Measurements from ENCODE around the gene SS18L1.
A peak's percentile ranks its signal among the peaks of the same experiment; 100 is the strongest.

The SS18L1 gene

GRCh38 chr20:62158088-62158400 is 14.5 kb downstream of the SS18L1 start:
- no peak for DNase-seq

GRCh38 chr20:62158541-62158940 is 15.0 kb downstream of the SS18L1 start:
- DNase-seq: no peak

DNA sequence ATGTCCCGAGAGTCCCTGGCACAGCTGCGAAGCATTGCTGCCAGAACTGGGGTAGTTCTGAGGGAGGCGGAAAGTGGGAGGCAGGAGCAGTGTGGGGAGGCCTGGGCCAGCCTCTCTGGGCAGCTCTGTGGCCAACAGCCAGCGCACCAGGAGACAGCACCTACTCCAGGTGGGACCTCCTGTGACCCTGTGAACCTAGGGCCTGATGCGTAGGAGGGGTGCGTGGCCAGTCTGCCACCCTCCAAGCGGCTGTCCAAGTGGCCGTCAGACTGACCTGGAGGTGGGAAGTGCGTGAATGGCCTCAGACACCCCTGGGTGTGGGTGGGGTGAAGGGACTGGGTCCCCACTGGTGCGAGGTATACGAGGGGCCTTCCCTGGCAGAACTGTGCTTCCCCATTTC is 15.5 kb downstream of the SS18L1 start:
- DNase-seq: no peak

GRCh38 chr20:62159839-62160238 is 16.3 kb downstream of the SS18L1 start:
- DNase-seq: peak; percentile 43

DNA sequence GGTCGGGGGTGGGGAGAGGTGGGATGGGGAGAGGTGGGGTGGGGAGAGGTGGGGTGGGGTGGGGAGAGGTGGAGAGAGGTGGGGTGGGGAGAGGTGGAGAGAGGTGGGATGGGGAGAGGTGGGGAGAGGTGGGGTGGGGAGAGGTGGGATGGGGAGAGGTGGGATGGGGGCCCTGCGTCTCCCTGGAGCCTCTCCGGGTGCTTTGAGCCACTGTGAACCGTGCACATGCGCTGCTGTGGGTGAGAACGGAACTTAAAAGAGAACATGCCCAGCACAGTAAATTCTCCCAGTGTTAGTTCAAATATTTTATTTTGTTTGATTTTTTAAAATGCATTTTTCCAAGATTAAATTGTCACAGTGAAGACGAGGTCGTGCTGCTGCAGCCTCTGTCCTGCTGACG is 16.7 kb downstream of the SS18L1 start:
- no peak for DNase-seq

DNA sequence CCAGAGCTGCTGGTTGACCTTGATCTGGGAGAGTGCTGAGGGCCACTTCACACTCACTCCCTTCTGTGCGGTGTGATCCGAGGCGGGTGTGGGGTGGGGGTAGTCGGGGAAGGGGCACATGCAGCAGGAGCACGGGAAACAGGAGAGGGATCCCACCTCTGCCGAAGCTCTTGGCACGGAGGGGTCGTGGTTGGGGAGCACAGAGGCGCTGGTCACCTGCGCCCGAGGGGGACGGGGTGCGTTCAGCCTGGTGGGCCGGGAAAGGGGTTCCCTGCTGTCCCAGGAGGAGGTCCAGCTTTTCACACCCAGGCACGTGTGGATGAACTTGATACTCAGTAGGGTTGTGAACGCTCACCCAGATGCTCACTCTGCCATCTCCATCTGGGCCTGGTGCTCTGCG is 17.3 kb downstream of the SS18L1 start:
- no peak for DNase-seq

- no peak for DNase-seq
These were observed 17.8 kb downstream of the SS18L1 start for GRCh38 chr20:62161347-62161746.

DNA sequence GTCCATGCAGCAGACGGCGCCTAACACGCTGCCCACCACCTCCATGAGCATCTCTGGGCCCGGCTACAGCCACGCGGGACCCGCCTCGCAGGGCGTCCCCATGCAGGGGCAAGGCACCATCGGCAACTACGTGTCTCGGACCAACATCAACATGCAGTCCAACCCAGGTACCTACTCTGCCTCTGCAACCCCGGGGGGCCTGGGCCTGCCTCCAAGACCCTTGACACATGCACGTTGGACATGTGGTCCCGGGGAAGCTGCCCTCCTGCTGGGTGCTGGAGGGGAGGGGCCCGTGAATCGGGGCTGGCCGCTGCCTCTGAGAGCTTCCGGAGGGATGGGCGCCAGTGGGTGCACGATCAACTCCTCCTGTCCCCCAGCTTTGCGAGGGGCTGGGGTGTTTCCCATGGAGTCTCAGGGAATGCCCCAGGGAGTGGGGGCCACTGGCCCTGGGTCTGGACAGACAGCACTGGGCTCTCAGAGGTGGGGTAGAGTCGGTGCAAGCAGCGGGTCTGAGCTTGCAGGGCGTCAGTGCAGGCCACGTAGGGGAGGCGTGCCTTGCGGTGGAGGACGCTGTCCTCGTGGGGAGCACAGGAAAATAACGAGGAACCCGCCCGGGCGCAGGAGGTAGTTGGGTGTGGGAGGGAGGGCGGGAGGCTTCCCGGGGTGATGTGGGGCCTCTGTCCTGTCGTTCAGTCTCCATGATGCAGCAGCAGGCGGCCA is 19.4 kb downstream of the SS18L1 start:
- DNase-seq: no peak

DNA sequence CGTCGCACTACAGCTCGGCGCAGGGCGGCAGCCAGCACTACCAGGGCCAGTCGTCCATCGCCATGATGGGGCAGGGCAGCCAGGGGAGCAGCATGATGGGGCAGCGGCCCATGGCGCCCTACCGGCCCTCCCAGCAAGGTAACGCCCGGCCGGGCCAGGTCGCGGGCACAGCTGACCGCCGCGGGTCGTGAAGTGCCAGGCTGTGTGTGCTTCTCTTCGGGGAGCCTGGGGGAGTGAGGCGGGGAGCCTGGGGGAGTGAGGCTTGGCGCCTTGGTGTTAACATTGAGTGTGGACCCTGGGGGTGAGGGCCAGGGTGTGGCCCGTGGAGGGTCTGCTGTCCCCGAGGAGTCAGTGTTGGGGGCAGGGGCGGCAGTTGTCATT is 19.9 kb downstream of the SS18L1 start:
- DNase-seq: no peak

DNA sequence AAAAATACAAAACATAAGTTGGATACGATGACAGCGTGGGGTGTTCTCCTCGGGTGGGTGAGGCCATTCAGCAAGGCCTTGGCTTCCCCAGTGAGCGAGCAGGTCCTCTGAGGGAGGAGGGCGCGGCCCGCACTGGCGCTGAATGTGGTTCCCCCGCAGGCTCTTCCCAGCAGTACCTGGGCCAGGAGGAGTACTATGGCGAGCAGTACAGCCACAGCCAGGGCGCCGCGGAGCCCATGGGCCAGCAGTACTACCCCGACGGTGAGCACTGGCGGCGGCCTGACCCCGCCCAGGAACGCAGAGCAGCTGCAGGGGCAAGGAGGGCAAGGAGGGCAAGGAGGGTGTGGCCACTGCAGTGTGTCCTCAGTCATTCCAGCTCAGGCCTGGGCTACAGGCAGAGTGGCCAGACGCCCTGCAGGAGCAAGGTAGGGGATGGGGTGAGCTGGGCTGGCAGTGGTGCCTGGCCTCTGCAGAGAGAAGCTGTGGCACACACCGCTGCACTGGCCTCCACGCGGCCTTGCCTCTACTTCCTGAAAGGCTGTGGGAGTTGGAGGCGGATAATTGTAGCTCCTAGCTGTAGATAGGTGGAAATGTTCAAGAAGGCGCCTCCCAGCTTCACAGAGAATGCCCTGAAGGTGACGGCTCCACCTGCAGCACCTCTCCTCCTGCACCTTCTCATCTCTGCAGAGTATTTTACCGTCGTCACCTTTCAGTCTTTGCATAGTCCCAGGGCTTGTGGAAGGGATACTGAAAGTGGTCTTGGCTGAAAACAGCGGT is 20.6 kb downstream of the SS18L1 start:
- no peak for DNase-seq

DNA sequence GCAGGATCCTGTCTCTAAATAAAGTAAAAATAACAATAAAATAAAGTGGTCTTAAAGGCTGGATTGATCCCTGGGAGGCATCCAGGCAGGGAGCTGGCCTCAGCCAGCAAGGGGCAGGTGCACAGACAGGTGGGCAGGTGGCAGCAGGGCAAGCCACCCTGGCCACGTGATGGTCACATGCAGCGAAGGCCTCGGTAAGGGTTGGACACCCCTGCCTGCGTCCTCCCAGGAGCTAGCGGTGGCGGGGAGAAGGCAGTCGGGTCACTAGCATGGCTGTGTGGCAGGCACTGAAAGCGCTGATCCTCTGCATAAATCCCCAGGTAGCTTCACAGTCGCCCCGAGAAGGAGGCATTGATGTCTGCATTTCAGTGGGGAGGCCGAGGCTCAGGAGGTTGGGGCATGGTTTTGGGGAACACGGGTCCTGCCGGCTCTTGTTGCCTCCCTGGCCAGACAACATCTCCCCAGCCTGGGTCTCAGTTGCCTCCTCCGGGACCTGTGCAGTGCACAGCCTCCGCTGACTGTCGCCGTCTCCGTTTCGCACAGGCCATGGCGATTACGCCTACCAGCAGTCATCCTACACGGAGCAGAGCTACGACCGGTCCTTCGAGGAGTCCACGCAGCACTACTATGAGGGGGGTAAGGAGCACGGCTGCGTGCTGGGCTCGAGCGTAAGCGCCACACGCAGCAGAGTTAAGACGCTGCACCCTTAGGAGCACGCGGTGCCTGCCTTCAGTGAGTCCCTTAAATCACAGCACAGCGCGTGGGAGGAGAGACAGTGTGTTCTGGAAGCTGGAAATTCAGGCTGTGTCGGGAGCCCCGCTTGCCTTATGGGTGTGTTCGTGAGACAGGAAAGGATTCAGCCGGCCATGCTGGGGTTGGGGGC is 21.6 kb downstream of the SS18L1 start:
- DNase-seq: no peak

DNA sequence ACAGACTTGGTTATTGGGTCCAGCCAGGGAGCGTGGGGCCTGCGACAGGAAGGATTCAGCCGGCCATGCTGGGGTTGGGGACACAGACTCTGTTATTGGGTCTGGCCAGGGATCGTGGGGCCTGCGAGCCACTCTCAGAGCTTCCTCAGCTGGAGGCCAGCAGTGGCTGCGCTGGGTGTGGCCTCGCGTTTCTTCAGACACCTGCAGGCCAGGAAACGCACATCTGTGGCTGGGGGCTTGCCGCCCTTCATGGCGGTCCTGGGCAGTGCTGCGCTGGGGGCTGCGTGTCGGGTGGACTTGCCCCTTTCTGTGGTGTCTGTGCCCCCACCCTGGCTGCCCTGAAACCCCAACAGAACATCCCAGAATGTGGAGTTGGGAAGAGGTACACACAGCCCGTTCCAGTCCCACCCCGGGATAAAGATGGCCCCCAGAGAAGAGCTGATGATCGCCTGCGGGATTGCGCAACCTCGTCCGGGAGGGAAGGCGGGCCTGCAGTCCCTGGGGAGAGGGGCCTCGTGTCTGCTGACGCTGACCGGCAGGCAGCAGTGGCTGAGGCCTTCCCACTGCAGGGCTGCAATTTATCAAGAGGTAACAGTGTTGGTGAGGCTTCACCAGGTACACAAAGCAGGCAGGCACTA is 22.3 kb downstream of the SS18L1 start:
- no peak for DNase-seq

DNA sequence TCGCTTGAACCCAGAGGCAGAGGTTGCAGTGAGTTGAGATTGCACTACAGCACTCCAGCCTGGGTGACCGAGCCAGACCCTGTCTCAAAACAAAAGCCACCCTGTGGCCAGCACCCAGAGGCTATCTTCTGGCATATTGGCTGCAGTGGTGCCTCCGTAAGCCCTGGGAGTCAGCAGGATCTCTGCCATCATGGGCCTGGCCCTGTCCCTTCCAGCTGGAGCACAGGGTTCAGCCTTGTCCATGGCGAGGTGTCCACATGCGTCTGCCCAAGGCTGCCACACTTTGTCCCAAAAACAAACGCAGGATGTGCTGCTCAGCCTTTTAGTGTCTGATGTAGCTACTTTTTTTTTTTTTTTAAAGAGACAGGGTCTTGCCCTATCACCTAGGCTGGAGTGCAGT is 23.9 kb downstream of the SS18L1 start:
- DNase-seq: no peak

DNA sequence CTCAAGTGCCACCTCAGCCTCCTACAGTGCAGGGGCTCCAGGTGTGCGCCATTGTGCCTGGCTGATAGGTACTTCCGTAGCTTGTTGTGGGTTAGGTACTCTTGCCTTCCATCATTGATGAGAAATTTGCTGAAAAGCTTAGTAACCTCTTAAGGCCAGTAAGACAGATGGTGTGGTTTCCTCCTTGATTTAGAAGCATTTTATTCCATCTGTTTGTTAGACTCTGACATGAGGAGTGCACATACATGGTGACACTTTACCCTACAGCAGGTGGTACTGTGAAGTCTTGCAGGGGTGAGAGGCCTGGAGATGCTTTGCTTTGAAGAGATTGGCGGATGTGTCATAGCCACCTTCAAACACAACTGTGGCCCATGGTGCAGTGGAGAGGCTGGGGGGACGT is 24.5 kb downstream of the SS18L1 start:
- no peak for DNase-seq

GRCh38 chr20:62168890-62169435 is 25.4 kb downstream of the SS18L1 start:
- no peak for DNase-seq

DNA sequence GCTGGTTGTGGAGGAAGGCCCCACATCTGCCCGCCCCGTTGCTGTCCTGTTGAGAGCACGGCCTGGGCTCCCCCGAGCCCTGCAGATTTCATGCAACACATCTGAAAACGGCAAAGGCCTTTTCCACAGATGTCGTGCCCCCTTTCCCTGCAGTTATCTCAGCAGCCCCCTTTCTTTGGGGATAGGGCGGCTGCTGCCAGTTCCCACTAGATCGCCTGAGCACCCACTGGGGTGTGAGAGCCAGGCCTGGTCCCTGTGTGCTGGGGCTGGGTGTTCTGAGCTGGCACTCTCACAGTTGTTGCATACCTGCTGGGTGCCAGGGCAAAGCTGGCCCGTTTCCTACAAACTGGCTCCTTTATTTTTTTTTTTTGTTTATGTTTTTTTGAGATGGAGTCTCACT is 27.0 kb downstream of the SS18L1 start:
- DNase-seq: no peak

GRCh38 chr20:62171245-62171644 is 27.7 kb downstream of the SS18L1 start:
- DNase-seq: no peak

DNA sequence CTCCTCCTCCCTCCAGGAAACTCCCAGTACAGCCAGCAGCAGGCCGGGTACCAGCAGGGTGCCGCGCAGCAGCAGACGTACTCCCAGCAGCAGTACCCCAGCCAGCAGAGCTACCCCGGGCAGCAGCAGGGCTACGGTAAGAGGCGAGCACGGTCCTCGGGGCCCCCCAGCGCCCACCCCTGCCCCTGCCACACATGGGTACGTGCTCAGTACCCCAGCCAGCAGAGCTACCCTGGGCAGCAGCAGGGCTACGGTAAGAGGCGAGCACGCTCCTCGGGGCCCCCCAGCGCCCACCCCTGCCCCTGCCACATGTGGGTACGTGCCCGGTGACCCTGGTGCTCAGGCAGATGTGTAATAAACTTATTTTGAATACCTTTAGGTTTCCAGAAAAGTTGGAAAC is 29.1 kb downstream of the SS18L1 start:
- DNase-seq: no peak

DNA sequence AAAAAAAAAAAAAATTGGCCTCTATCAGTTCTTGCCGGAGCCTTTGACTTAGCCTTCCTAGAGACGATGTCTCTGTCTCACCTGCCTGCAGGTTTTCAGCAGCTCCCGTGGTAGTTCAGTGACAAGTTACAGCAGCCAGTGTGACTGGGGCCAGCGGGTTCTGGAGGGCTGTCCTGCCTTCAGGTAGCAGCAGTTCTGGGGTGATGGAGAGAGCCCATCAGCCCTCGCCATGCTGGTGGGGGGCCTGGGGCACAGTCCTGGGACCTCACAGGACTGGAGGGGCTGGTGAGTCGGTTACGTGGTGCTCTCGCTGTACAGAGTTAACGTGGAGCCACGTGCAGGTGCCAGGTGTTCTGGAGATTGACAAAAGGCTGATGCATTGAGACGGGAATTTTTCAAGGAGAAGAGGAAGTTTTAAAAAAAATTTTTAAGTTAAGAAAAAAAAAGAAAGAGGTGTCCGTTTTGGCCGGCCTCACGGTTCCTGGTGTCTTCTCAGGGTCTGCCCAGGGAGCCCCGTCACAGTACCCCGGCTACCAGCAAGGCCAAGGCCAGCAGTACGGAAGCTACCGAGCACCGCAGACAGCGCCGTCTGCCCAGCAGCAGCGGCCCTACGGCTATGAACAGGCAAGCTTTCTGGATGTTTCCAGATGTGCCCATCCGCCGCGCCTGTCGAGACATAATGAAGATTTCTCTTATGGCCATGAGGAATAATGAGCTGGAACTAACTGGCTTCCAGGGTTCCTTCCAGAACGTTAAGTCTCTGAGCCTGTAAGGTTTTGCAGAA is 30.6 kb downstream of the SS18L1 start:
- DNase-seq: no peak

DNA sequence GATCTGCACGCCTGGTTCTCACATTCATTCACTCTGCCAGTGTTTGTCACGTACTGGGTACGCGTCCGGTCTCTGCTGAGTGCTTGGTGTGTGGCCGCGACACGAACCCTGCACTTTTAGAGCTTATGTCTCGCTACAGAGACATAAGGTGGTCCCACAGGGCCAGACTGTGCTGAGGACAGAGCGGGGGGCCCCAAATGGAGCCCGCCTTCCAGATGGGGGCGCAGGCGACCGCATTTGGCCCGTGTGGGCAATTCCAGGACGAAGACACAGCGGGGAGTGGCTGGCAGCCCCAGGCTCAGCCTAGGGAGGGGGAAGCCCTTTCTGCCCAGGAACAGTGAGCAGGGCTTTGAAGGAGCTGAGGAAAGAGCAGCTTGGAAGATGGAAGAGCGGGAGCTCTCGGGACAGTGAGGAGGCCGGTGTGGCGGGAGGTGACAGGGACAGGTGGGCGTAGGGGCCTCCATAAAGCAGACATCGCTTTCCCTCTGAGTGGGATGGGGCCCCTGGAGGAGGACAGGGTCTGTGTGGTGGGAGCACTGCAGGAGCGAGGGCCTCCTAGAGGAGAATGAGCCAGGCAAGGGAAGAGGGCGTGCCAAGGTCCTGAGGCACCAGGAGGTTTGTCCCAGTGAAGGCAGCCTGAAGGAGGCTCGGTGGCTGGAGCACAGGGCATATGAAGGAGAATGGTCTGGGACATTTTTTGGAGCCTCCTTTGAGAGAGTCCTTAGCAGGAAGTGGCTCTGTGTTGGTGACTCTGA is 31.5 kb downstream of the SS18L1 start:
- DNase-seq: no peak

DNA sequence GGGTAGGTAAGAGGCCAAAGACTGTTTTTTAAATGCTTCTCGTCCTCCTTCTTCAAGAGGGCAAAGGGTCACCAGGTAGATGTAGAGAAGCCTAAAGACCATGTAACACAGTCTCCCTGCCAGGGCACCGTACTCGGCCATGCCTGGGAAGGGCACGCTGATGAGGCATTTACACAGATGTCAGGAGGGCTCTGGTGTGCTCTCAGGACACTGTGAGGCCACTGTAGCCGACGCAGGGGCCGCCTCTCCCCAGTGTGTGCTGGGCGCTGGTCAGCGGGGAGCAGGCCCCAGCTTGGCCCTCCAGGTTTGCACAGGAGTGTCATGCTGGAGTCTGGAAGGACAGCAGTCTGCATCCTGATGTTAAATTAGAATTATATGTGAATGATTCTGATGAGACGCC is 32.1 kb downstream of the SS18L1 start:
- DNase-seq: no peak
